WTC11 (cell line): ENCODE data around the gene TGFBI. TPM values are rescaled to one million over a fixed set of nuclear protein-coding genes. Genes with fewer than 3 reads are reported as not detected.

Experiments
- ATAC-seq: fragments of 200-7000 bp; cut with Tn5 transposase; 2 replicates; pipeline ENCODE4 v1.10.0; 2021; ENCODE audit warnings: mild to moderate bottlenecking, moderate library complexity
- CTCF ChIA-PET: fragments of 300-600 bp; sonication (Branson Sonifier 250); formaldehyde crosslinking; loops from one replicate; lab custom pipeline; 2021; ENCODE audit warnings: antibody characterized with exemption; lab: Charles Lee
- POLR2A ChIA-PET: fragments of 350-600 bp; sonication (Branson Sonifier 250); formaldehyde crosslinking; loops from one replicate; lab custom pipeline; 2021; ENCODE audit warnings: antibody characterized with exemption; lab: Charles Lee
- DNase-seq: peaks from one replicate; pipeline ENCODE4 v3.0.0; 2021; ENCODE audit warnings: low spot score
- H3K27ac Mint-ChIP-seq: 2 replicates; pipeline ENCODE4 v1.8.0; 2021; ENCODE audit warnings: mixed read lengths
- H3K27me3 Mint-ChIP-seq: 2 replicates; pipeline ENCODE4 v1.8.0; 2021; ENCODE audit warnings: low read depth, mild to moderate bottlenecking, moderate library complexity, mixed read lengths
- H3K36me3 Mint-ChIP-seq: 2 replicates; pipeline ENCODE4 v1.8.0; 2021; ENCODE audit warnings: mixed read lengths
- H3K4me1 Mint-ChIP-seq: 2 replicates; pipeline ENCODE4 v1.8.0; 2022; ENCODE audit warnings: mixed read lengths
- H3K4me3 Mint-ChIP-seq: 2 replicates; pipeline ENCODE4 v1.8.0; 2021; ENCODE audit warnings: mild to moderate bottlenecking, moderate library complexity, mixed read lengths
- H3K9me3 Mint-ChIP-seq: 2 replicates; pipeline ENCODE4 v1.8.0; 2021; ENCODE audit warnings: mixed read lengths
- CBFB ChIP-seq: sonication (generic); formaldehyde crosslinking; IDR thresholded peaks from 2 replicates; pipeline ENCODE4 v1.8.1; 2022; ENCODE audit warnings: mild to moderate bottlenecking, low read depth, missing genetic modification reagents
- GRHL2 ChIP-seq: fragments of 250-450 bp; sonication (Bioruptor Pico); IDR thresholded peaks from 2 replicates; pipeline ENCODE4 v1.8.0; 2022; ENCODE audit warnings: mild to moderate bottlenecking, moderate library complexity; ENCODE audit not compliant: insufficient replicate concordance, severe bottlenecking
- IRF1 ChIP-seq: sonication (generic); formaldehyde crosslinking; IDR thresholded peaks from 2 replicates; pipeline ENCODE4 v1.8.0; 2023; ENCODE audit warnings: missing genetic modification reagents
- IRF2 ChIP-seq: sonication (generic); formaldehyde crosslinking; IDR thresholded peaks from 2 replicates; pipeline ENCODE4 v1.8.0; 2022; ENCODE audit warnings: low read depth, missing genetic modification reagents, borderline replicate concordance
- MXD4 ChIP-seq: fragments of 250-450 bp; sonication (Bioruptor Pico); IDR thresholded peaks from 2 replicates; pipeline ENCODE4 v1.8.0; 2021; ENCODE audit warnings: mild to moderate bottlenecking, moderate library complexity, borderline replicate concordance
- MYBL2 ChIP-seq: sonication (generic); formaldehyde crosslinking; IDR thresholded peaks from 2 replicates; pipeline ENCODE4 v1.8.1; 2023; ENCODE audit warnings: mild to moderate bottlenecking, moderate library complexity, missing genetic modification reagents
- OVOL2 ChIP-seq: fragments of 250-450 bp; sonication (Bioruptor Pico); IDR thresholded peaks from 2 replicates; pipeline ENCODE4 v1.9.0; 2021; ENCODE audit warnings: mild to moderate bottlenecking, borderline replicate concordance
- SP1 ChIP-seq: sonication (generic); formaldehyde crosslinking; conservative IDR thresholded peaks from 2 replicates; pipeline ENCODE4 v1.8.1; 2022; ENCODE audit warnings: missing genetic modification reagents
- ZNF232 ChIP-seq: sonication (generic); formaldehyde crosslinking; IDR thresholded peaks from 2 replicates; pipeline ENCODE4 v1.8.0; 2022; ENCODE audit warnings: mild to moderate bottlenecking, missing genetic modification reagents
- ZNF425 ChIP-seq: fragments of 250-450 bp; sonication (Bioruptor Pico); conservative IDR thresholded peaks from 2 replicates; pipeline ENCODE4 v1.9.0; 2021; ENCODE audit warnings: mild to moderate bottlenecking
- ZNF532 ChIP-seq: fragments of 250-450 bp; sonication (Bioruptor Pico); IDR thresholded peaks from 2 replicates; pipeline ENCODE4 v1.9.0; 2021; ENCODE audit warnings: mild to moderate bottlenecking, borderline replicate concordance
- ZNF671 ChIP-seq: fragments of 250-450 bp; sonication (Bioruptor Pico); IDR thresholded peaks from 2 replicates; pipeline ENCODE4 v1.8.0; 2021; ENCODE audit warnings: mild to moderate bottlenecking
- total RNA-seq: library from RNA; stranded (reverse); gene quantifications from 3 replicates; pipeline ENCODE4 v1.2.3, GENCODE V29; 2021
- TF ChIP-seq, protein P1 (sequence below): sonication (generic); formaldehyde crosslinking; IDR thresholded peaks from 2 replicates; pipeline ENCODE4 v1.8.0; 2023; ENCODE audit warnings: mild to moderate bottlenecking, missing genetic modification reagents

TGFBI gene
- total RNA-seq, 1 experiment from 2014 or later = 7.2 TPM

- Mint-ChIP-seq H3K27me3 (peaks cover 62% of the 10 kb centered on the region), H3K9me3 (no peaks in the 10 kb centered on the region), H3K36me3 (no peaks in the 10 kb centered on the region), H3K4me3 (no peak overlapping the region), H3K4me1 (peaks cover 3% of the 10 kb centered on the region), H3K27ac (no peak overlapping the region)
- DNase-seq (no peak), ATAC-seq (no peak)
- TF ChIP-seq CBFB = no peak
- ChIA-PET POLR2A (no interaction called here), CTCF (interaction anchor here (1.9 kb wide), 1 partner anchor 52 kb away, joined by 7 read pairs; no protein-coding TSS in a partner anchor)
Measured at GRCh38 chr5:136030252-136030651, 1.5 kb downstream of the TGFBI start.

- ChIA-PET POLR2A (no interaction called here), CTCF (interaction anchor here (1.0 to 1.1 kb wide), 3 partner anchors 10 to 151 kb away, joined by 3 read pairs; no protein-coding TSS in a partner anchor)
- TF ChIP-seq ZNF425 (CRISPR knock-in tag) = no peak
- TF ChIP-seq OVOL2 (CRISPR knock-in tag) = no peak
- Mint-ChIP-seq H3K36me3 (no peaks in the 10 kb centered on the region), H3K9me3 (no peaks in the 10 kb centered on the region), H3K27me3 (peaks cover 54% of the 10 kb centered on the region), H3K27ac (no peak overlapping the region), H3K4me3 (no peak overlapping the region), H3K4me1 (peaks cover 3% of the 10 kb centered on the region)
- DNase-seq (no peak), ATAC-seq (no peak)
Measured at GRCh38 chr5:136030956-136031611, 2.3 kb downstream of the TGFBI start.

- H3K4me3 Mint-ChIP-seq = no peak overlapping the region
- peaks cover 7% of the 10 kb centered on the region for H3K4me1 Mint-ChIP-seq
- POLR2A ChIA-PET = no interaction called here
Measured at GRCh38 chr5:136031711-136032110, 2.9 kb downstream of the TGFBI start.

GRCh38 chr5:136032564-136032963 is 3.8 kb downstream of the TGFBI start:
- Mint-ChIP-seq H3K9me3 (no peaks in the 10 kb centered on the region), H3K4me1 (peaks cover 8% of the 10 kb centered on the region), H3K36me3 (no peaks in the 10 kb centered on the region), H3K27ac (no peak overlapping the region), H3K4me3 (no peak overlapping the region), H3K27me3 (peaks cover 39% of the 10 kb centered on the region)
- ChIA-PET CTCF (interaction anchor here (1.2 kb wide), 1 partner anchor 25 kb away, joined by 3 read pairs; no protein-coding TSS in a partner anchor), POLR2A (no interaction called here)
- DNase-seq (no peak), ATAC-seq (no peak)
- TF ChIP-seq GRHL2 (CRISPR knock-in tag) (no peak), MXD4 (CRISPR knock-in tag) (no peak), MYBL2 (CRISPR knock-in tag) (no peak), ZNF671 (CRISPR knock-in tag) (no peak), IRF1 (CRISPR knock-in tag) (no peak), ZNF232 (CRISPR knock-in tag) (no peak), CBFB (no peak), SP1 (CRISPR knock-in tag) (no peak)
- TF ChIP-seq, protein P1, sequence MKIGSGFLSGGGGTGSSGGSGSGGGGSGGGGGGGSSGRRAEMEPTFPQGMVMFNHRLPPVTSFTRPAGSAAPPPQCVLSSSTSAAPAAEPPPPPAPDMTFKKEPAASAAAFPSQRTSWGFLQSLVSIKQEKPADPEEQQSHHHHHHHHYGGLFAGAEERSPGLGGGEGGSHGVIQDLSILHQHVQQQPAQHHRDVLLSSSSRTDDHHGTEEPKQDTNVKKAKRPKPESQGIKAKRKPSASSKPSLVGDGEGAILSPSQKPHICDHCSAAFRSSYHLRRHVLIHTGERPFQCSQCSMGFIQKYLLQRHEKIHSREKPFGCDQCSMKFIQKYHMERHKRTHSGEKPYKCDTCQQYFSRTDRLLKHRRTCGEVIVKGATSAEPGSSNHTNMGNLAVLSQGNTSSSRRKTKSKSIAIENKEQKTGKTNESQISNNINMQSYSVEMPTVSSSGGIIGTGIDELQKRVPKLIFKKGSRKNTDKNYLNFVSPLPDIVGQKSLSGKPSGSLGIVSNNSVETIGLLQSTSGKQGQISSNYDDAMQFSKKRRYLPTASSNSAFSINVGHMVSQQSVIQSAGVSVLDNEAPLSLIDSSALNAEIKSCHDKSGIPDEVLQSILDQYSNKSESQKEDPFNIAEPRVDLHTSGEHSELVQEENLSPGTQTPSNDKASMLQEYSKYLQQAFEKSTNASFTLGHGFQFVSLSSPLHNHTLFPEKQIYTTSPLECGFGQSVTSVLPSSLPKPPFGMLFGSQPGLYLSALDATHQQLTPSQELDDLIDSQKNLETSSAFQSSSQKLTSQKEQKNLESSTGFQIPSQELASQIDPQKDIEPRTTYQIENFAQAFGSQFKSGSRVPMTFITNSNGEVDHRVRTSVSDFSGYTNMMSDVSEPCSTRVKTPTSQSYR (CRISPR knock-in tag) = no peak

More at GRCh38 chr5:136031711-136032110, 2.9 kb downstream of the TGFBI start:
- H3K9me3 Mint-ChIP-seq = no peaks in the 10 kb centered on the region
- peaks cover 48% of the 10 kb centered on the region for H3K27me3 Mint-ChIP-seq
- no peaks in the 10 kb centered on the region for H3K36me3 Mint-ChIP-seq
- DNase-seq (no peak), ATAC-seq (no peak)
- no peak for TF ChIP-seq ZNF232 (CRISPR knock-in tag)
- no peak for TF ChIP-seq ZNF671 (CRISPR knock-in tag)
- no peak for TF ChIP-seq IRF2 (CRISPR knock-in tag)
- no peak for TF ChIP-seq ZNF532 (CRISPR knock-in tag)
- no peak overlapping the region for H3K27ac Mint-ChIP-seq
- CTCF ChIA-PET = interaction anchor here (1.0 to 1.1 kb wide), 3 partner anchors 9 to 152 kb away, joined by 3 read pairs; no protein-coding TSS in a partner anchor
